IPS-18a (cell line): Measurements from ENCODE around the gene SMPDL3A.

Experiments
- H3K27ac ChIP-seq: one replicate; pipeline ENCODE4 v1.5.1; 2013; ENCODE audit warnings: low read length
- H3K27me3 ChIP-seq: one replicate; pipeline ENCODE4 v1.6.1; 2013; ENCODE audit warnings: mild to moderate bottlenecking, low read length; ENCODE audit not compliant: control insufficient read depth, insufficient read depth
- H3K36me3 ChIP-seq: one replicate; pipeline ENCODE4 v1.6.1; 2013; ENCODE audit warnings: low read depth, low read length; ENCODE audit not compliant: control insufficient read depth
- H3K4me1 ChIP-seq: one replicate; pipeline ENCODE4 v1.6.1; 2013; ENCODE audit warnings: low read depth, low read length; ENCODE audit not compliant: control insufficient read depth
- H3K4me3 ChIP-seq: one replicate; pipeline ENCODE4 v1.5.1; 2013; ENCODE audit warnings: low read length
- H3K9ac ChIP-seq: one replicate; pipeline ENCODE4 v1.6.1; 2013; ENCODE audit warnings: mild to moderate bottlenecking, low read length, moderate library complexity
- H3K9me3 ChIP-seq: one replicate; pipeline ENCODE4 v1.6.1; 2013; ENCODE audit warnings: low read depth, low read length; ENCODE audit not compliant: control insufficient read depth

Gene SMPDL3A

GRCh38 chr6:122778985-122779661, 9.9 kb upstream of the SMPDL3A start:
- Histone ChIP-seq H3K36me3 (no peaks in the 10 kb centered on the region), H3K4me1 (peaks cover 24% of the 10 kb centered on the region), H3K9ac (peak overlapping the region; percentile 29), H3K27ac (no peak overlapping the region), H3K9me3 (no peaks in the 10 kb centered on the region), H3K4me3 (peak overlapping the region; percentile 48), H3K27me3 (no peaks in the 10 kb centered on the region)

GRCh38 chr6:122779667-122780066, 9.4 kb upstream of the SMPDL3A start, which contains the start of gene FABP7:
TSS of gene FABP7 (plus strand) at chr6:122779716. CDS start at chr6:122779795, 79 bp downstream.
- Histone ChIP-seq H3K27ac (no peak within 1 kb of the TSS), H3K4me1 (peaks cover 24% of the 10 kb centered on the region), H3K36me3 (no peaks in the 10 kb centered on the region), H3K4me3 (peak within 1 kb of the TSS; percentile 48), H3K9me3 (no peaks in the 10 kb centered on the region), H3K9ac (peak within 1 kb of the TSS; percentile 29), H3K27me3 (no peaks in the 10 kb centered on the region)

- Histone ChIP-seq H3K9ac (no peak overlapping the region), H3K9me3 (no peaks in the 10 kb centered on the region), H3K27me3 (no peaks in the 10 kb centered on the region), H3K4me3 (peak overlapping the region; percentile 48), H3K4me1 (peaks cover 24% of the 10 kb centered on the region), H3K27ac (no peak overlapping the region), H3K36me3 (no peaks in the 10 kb centered on the region)
Observed at GRCh38 chr6:122780114-122780513, 8.9 kb upstream of the SMPDL3A start.

GRCh38 chr6:122781716-122782115, 7.3 kb upstream of the SMPDL3A start:
- peaks cover 32% of the 10 kb centered on the region for H3K4me1 ChIP-seq
- no peaks in the 10 kb centered on the region for H3K9me3 ChIP-seq
- H3K27ac ChIP-seq: no peak overlapping the region

GRCh38 chr6:122783401-122783800, 5.7 kb upstream of the SMPDL3A start:
- no peak overlapping the region for H3K9ac ChIP-seq
- peaks cover 38% of the 10 kb centered on the region for H3K4me1 ChIP-seq
- H3K36me3 ChIP-seq: no peaks in the 10 kb centered on the region
- H3K4me3 ChIP-seq: no peak overlapping the region
- no peak overlapping the region for H3K27ac ChIP-seq
- peaks cover 18% of the 10 kb centered on the region for H3K27me3 ChIP-seq
- no peaks in the 10 kb centered on the region for H3K9me3 ChIP-seq

More at GRCh38 chr6:122781716-122782115, 7.3 kb upstream of the SMPDL3A start:
- no peak overlapping the region for H3K9ac ChIP-seq
- H3K4me3 ChIP-seq: no peak overlapping the region
- peaks cover 1% of the 10 kb centered on the region for H3K27me3 ChIP-seq
- no peaks in the 10 kb centered on the region for H3K36me3 ChIP-seq

GRCh38 chr6:122785891-122786290, 3.2 kb upstream of the SMPDL3A start:
- Histone ChIP-seq H3K36me3 (no peaks in the 10 kb centered on the region), H3K9me3 (no peaks in the 10 kb centered on the region), H3K27ac (no peak overlapping the region), H3K9ac (no peak overlapping the region), H3K4me1 (peaks cover 31% of the 10 kb centered on the region), H3K27me3 (peaks cover 31% of the 10 kb centered on the region), H3K4me3 (no peak overlapping the region)

GRCh38 chr6:122787721-122788120, 1.3 kb upstream of the SMPDL3A start:
- Histone ChIP-seq H3K27me3 (peaks cover 36% of the 10 kb centered on the region), H3K9me3 (no peaks in the 10 kb centered on the region), H3K36me3 (no peaks in the 10 kb centered on the region), H3K4me3 (no peak overlapping the region), H3K4me1 (peaks cover 37% of the 10 kb centered on the region), H3K27ac (no peak overlapping the region), H3K9ac (no peak overlapping the region)

GRCh38 chr6:122788208-122788607, 850 bp upstream of the SMPDL3A start:
- Histone ChIP-seq H3K9me3 (no peaks in the 10 kb centered on the region), H3K4me3 (no peak overlapping the region), H3K36me3 (no peaks in the 10 kb centered on the region), H3K9ac (no peak overlapping the region), H3K27me3 (peaks cover 36% of the 10 kb centered on the region), H3K27ac (no peak overlapping the region), H3K4me1 (peaks cover 37% of the 10 kb centered on the region)

GRCh38 chr6:122788663-122789181, 336 bp upstream of the SMPDL3A start:
- no peak overlapping the region for H3K27ac ChIP-seq

GRCh38 chr6:122790028-122790422, 967 bp downstream of the SMPDL3A start:
- H3K27me3 ChIP-seq: peaks cover 36% of the 10 kb centered on the region
- peaks cover 37% of the 10 kb centered on the region for H3K4me1 ChIP-seq
- peak overlapping the region; percentile 19 for H3K27ac ChIP-seq
- H3K36me3 ChIP-seq: no peaks in the 10 kb centered on the region
- H3K4me3 ChIP-seq: peak overlapping the region; percentile 78
- H3K9me3 ChIP-seq: no peaks in the 10 kb centered on the region
- H3K9ac ChIP-seq: peak overlapping the region; percentile 69

More at GRCh38 chr6:122788663-122789181, 336 bp upstream of the SMPDL3A start:
- Histone ChIP-seq H3K27me3 (peaks cover 36% of the 10 kb centered on the region), H3K4me3 (peak overlapping the region; percentile 78), H3K4me1 (peaks cover 37% of the 10 kb centered on the region), H3K9ac (peak overlapping the region; percentile 69), H3K36me3 (no peaks in the 10 kb centered on the region), H3K9me3 (no peaks in the 10 kb centered on the region)

- Histone ChIP-seq H3K36me3 (no peaks in the 10 kb centered on the region), H3K9me3 (no peaks in the 10 kb centered on the region), H3K4me1 (peaks cover 35% of the 10 kb centered on the region), H3K9ac (peak overlapping the region; percentile 69), H3K27ac (no peak overlapping the region), H3K27me3 (peaks cover 36% of the 10 kb centered on the region), H3K4me3 (peak overlapping the region; percentile 78)
Observed at GRCh38 chr6:122790423-122791309, 1.6 kb downstream of the SMPDL3A start.
